ENCODE results near the gene ARHGAP26. TPM values are rescaled to one million over a fixed set of nuclear protein-coding genes. Genes with fewer than 3 reads are reported as not detected.

The ARHGAP26 gene
- polyA plus RNA-seq, 3 donors, result 26.5 to 56.8 (median 28.7) TPM

- peaks cover 71 to 83% of the 10 kb centered on the region in 2 donors for H3K36me3 Mint-ChIP-seq
- WGBS (ENCODE audit: insufficient coverage), result no CpG with 5 or more reads among the region's 5 CpGs
- H2AFZ ChIP-seq (ENCODE audit: insufficient read depth, low read depth, low read length, poor library complexity, severe bottlenecking), result no peak overlapping the region
- peaks cover 72% of the 10 kb centered on the region for H4K20me1 ChIP-seq (ENCODE audit: insufficient read depth, low read length)
- H3K4me2 ChIP-seq (replicated peaks; ENCODE audit: extremely low read depth, low read length, poor library complexity, severe bottlenecking), result no peak overlapping the region
- H3K36me3 ChIP-seq (replicated peaks in 1 of 2; ENCODE audit: control insufficient read depth in 1 of 2, insufficient read depth in 2 of 2, low read length in 2 of 2), result peaks cover 52 to 82% of the 10 kb centered on the region in 2 donors
- no peaks in the 10 kb centered on the region for H3K27me3 ChIP-seq (ENCODE audit: control insufficient read depth in 2 of 2, insufficient read depth in 2 of 2, low read length in 2 of 2)
- DNase-seq, result no peak
- intact Hi-C loops (cut with micrococcal nuclease), result no loop called here
- H3K27me3 Mint-ChIP-seq (ENCODE audit: low read depth in 3 of 3), result peaks cover 0 to 2% (median 2%) of the 10 kb centered on the region in 3 donors
- TF ChIP-seq CTCF (IDR thresholded peaks at IDR 0.05), result no peak
- H3K27ac ChIP-seq (ENCODE audit: low read depth in 1 of 2, low read length in 2 of 2), result peak overlapping the region in 1 of 2 donors; percentile 5
- H3K9me3 Mint-ChIP-seq, result no peaks in the 10 kb centered on the region
- no peak overlapping the region for H3K4me3 ChIP-seq (replicated peaks in 1 of 3; ENCODE audit: low read depth in 2 of 3, low read length in 3 of 3)
- no peaks in the 10 kb centered on the region for H3K9me3 ChIP-seq (replicated peaks in 1 of 2; ENCODE audit: control insufficient read depth in 1 of 2, insufficient read depth in 1 of 2, low read length in 2 of 2)
- no peak overlapping the region for H3K9ac ChIP-seq (ENCODE audit: insufficient read depth, low read length, poor library complexity, severe bottlenecking)
- H3K4me1 Mint-ChIP-seq, result peaks cover 9% of the 10 kb centered on the region
- H3K4me1 ChIP-seq (ENCODE audit: control insufficient read depth in 1 of 2, insufficient read depth in 2 of 2, low read length in 2 of 2), result peaks cover 0 to under 1% of the 10 kb centered on the region in 2 donors
- H3K79me2 ChIP-seq (ENCODE audit: insufficient read depth, low read length), result no peaks in the 10 kb centered on the region
- H3K4me3 Mint-ChIP-seq, result no peak overlapping the region
- peak overlapping the region in 2 of 7 donors; percentile 53 to 74 for H3K27ac Mint-ChIP-seq
These were observed 254.2 kb downstream of the ARHGAP26 start for GRCh38 chr5:143024228-143024920.

GRCh38 chr5:143025376-143025775, 255.2 kb downstream of the ARHGAP26 start:
- WGBS (ENCODE audit: insufficient coverage), result 60% methylated on average over 1 of the region's 4 CpGs
- no peak for DNase-seq
- no peak overlapping the region for H3K9ac ChIP-seq (ENCODE audit: insufficient read depth, low read length, poor library complexity, severe bottlenecking)
- no peaks in the 10 kb centered on the region for H3K9me3 Mint-ChIP-seq
- no peak for TF ChIP-seq CTCF (IDR thresholded peaks at IDR 0.05)
- no peak overlapping the region for H3K4me3 Mint-ChIP-seq
- H3K36me3 ChIP-seq (replicated peaks in 1 of 2; ENCODE audit: control insufficient read depth in 1 of 2, insufficient read depth in 2 of 2, low read length in 2 of 2), result peaks cover 42 to 81% of the 10 kb centered on the region in 2 donors
- H3K4me1 Mint-ChIP-seq, result peaks cover 19% of the 10 kb centered on the region
- no peaks in the 10 kb centered on the region for H3K9me3 ChIP-seq (replicated peaks in 1 of 2; ENCODE audit: control insufficient read depth in 1 of 2, insufficient read depth in 1 of 2, low read length in 2 of 2)
- H3K4me3 ChIP-seq (replicated peaks in 1 of 3; ENCODE audit: low read depth in 2 of 3, low read length in 3 of 3), result no peak overlapping the region
- H3K79me2 ChIP-seq (ENCODE audit: insufficient read depth, low read length), result no peaks in the 10 kb centered on the region
- peak overlapping the region in 4 of 7 donors; percentile 33 to 77 (median 54) for H3K27ac Mint-ChIP-seq
- intact Hi-C loops (cut with micrococcal nuclease), result no loop called here
- H4K20me1 ChIP-seq (ENCODE audit: insufficient read depth, low read length), result peaks cover 79% of the 10 kb centered on the region
- H3K4me1 ChIP-seq (ENCODE audit: control insufficient read depth in 1 of 2, insufficient read depth in 2 of 2, low read length in 2 of 2), result peaks cover 7 to 11% of the 10 kb centered on the region in 2 donors
- H3K36me3 Mint-ChIP-seq, result peaks cover 72 to 83% of the 10 kb centered on the region in 2 donors
- H3K4me2 ChIP-seq (replicated peaks; ENCODE audit: extremely low read depth, low read length, poor library complexity, severe bottlenecking), result no peak overlapping the region
- peaks cover 0 to 2% (median 0%) of the 10 kb centered on the region in 3 donors for H3K27me3 Mint-ChIP-seq (ENCODE audit: low read depth in 3 of 3)
- no peaks in the 10 kb centered on the region for H3K27me3 ChIP-seq (ENCODE audit: control insufficient read depth in 2 of 2, insufficient read depth in 2 of 2, low read length in 2 of 2)
- H3K27ac ChIP-seq (ENCODE audit: low read depth in 1 of 2, low read length in 2 of 2), result peak overlapping the region in 1 of 2 donors; percentile 15
- no peak overlapping the region for H2AFZ ChIP-seq (ENCODE audit: insufficient read depth, low read depth, low read length, poor library complexity, severe bottlenecking)
